ENCODE measurements around the gene PLSCR3.

The PLSCR3 gene

GRCh38 chr17:7346761-7347614 lies 47.3 kb downstream of the PLSCR3 start:
- no peak for DNase-seq

GRCh38 chr17:7343250-7343649 lies 51.1 kb downstream of the PLSCR3 start:
- no peak for DNase-seq

- DNase-seq, result no peak
These were observed 52.5 kb downstream of the PLSCR3 start for GRCh38 chr17:7341842-7342241.

- no peak for DNase-seq
These were observed 54.1 kb downstream of the PLSCR3 start for GRCh38 chr17:7340179-7340578.

Data from NCI-H345 (cell line).